HAP-1 (cell line): ENCODE results near the gene MOV10.

Source experiments
- DNase-seq, 2 experiments: peaks; one replicate each; pipeline ENCODE4 v3.0.0-alpha.2; 2016 to 2020; ENCODE audit warnings: low spot score in 2 of 2
- H3K27me3 ChIP-seq: fragments of 250-450 bp; sonication (Bioruptor Pico); 2 replicates; pipeline ENCODE4 v1.5.1; 2020; ENCODE audit warnings: low read depth, mild to moderate bottlenecking, moderate library complexity
- H3K36me3 ChIP-seq: fragments of 250-450 bp; sonication (Bioruptor Pico); replicated peaks from 2 replicates; pipeline ENCODE4 v1.5.1; 2020; ENCODE audit warnings: mild to moderate bottlenecking
- H3K4me1 ChIP-seq: fragments of 250-450 bp; sonication (Bioruptor Pico); 2 replicates; pipeline ENCODE4 v1.5.1; 2020; ENCODE audit warnings: mild to moderate bottlenecking
- H3K4me3 ChIP-seq: fragments of 250-450 bp; sonication (Bioruptor Pico); 2 replicates; pipeline ENCODE4 v1.5.1; 2020; ENCODE audit warnings: mild to moderate bottlenecking, moderate library complexity
- H3K9me3 ChIP-seq: fragments of 250-450 bp; sonication (Bioruptor Pico); 2 replicates; pipeline ENCODE4 v1.5.1; 2020; ENCODE audit warnings: mild to moderate bottlenecking, moderate library complexity
- in situ Hi-C: fragments of 300-500 bp; cut with MboI; formaldehyde crosslinking; loops from 3 replicates; pipeline ENCODE4 v1.14.3; 2020; ENCODE audit warnings: low sequenced_read_pairs, inconsistent platforms, mixed read lengths

The MOV10 gene

GRCh38 chr1:112678605-112679004 is 4.1 kb downstream of the MOV10 start:
- H3K4me1 ChIP-seq: peaks cover 29% of the 10 kb centered on the region
- DNase-seq: no peak
- no peaks in the 10 kb centered on the region for H3K27me3 ChIP-seq
- no peak overlapping the region for H3K4me3 ChIP-seq
- in situ Hi-C loops: no loop called here
- peaks cover 19% of the 10 kb centered on the region for H3K36me3 ChIP-seq
- H3K9me3 ChIP-seq: no peaks in the 10 kb centered on the region

GRCh38 chr1:112685913-112686312 is 11.5 kb downstream of the MOV10 start:
- no peak overlapping the region for H3K4me3 ChIP-seq
- no peaks in the 10 kb centered on the region for H3K4me1 ChIP-seq
- in situ Hi-C loops: no loop called here
- no peak for DNase-seq
- no peaks in the 10 kb centered on the region for H3K27me3 ChIP-seq
- peaks cover 26% of the 10 kb centered on the region for H3K36me3 ChIP-seq
- no peaks in the 10 kb centered on the region for H3K9me3 ChIP-seq

- in situ Hi-C loops: no loop called here
- H3K27me3 ChIP-seq: no peaks in the 10 kb centered on the region
- no peaks in the 10 kb centered on the region for H3K9me3 ChIP-seq
- H3K36me3 ChIP-seq: peaks cover 31% of the 10 kb centered on the region
- H3K4me1 ChIP-seq: no peaks in the 10 kb centered on the region
- no peak overlapping the region for H3K4me3 ChIP-seq
- no peak for DNase-seq
Measured at GRCh38 chr1:112686417-112686816, 12.0 kb downstream of the MOV10 start.

- no peaks in the 10 kb centered on the region for H3K4me1 ChIP-seq
- H3K9me3 ChIP-seq: no peaks in the 10 kb centered on the region
- DNase-seq: no peak
- H3K4me3 ChIP-seq: no peak overlapping the region
- no peaks in the 10 kb centered on the region for H3K27me3 ChIP-seq
- in situ Hi-C loops: no loop called here
- H3K36me3 ChIP-seq: peaks cover 35% of the 10 kb centered on the region
Measured at GRCh38 chr1:112686835-112687234, 12.4 kb downstream of the MOV10 start.

- H3K4me1 ChIP-seq: no peaks in the 10 kb centered on the region
- peaks cover 40% of the 10 kb centered on the region for H3K36me3 ChIP-seq
- no peaks in the 10 kb centered on the region for H3K9me3 ChIP-seq
- no peak overlapping the region for H3K4me3 ChIP-seq
- no peaks in the 10 kb centered on the region for H3K27me3 ChIP-seq
- in situ Hi-C loops: no loop called here
- no peak for DNase-seq
Measured at GRCh38 chr1:112687361-112687760, 12.9 kb downstream of the MOV10 start.

GRCh38 chr1:112687785-112688496 is 13.5 kb downstream of the MOV10 start:
- Histone ChIP-seq H3K4me1 (no peaks in the 10 kb centered on the region), H3K27me3 (no peaks in the 10 kb centered on the region), H3K4me3 (no peak overlapping the region), H3K36me3 (peaks cover 46% of the 10 kb centered on the region), H3K9me3 (no peaks in the 10 kb centered on the region)
- DNase-seq: no peak
- in situ Hi-C loops: no loop called here

- Histone ChIP-seq H3K4me3 (no peak overlapping the region), H3K36me3 (peaks cover 52% of the 10 kb centered on the region), H3K27me3 (no peaks in the 10 kb centered on the region), H3K9me3 (no peaks in the 10 kb centered on the region), H3K4me1 (no peaks in the 10 kb centered on the region)
- DNase-seq: no peak
- in situ Hi-C loops: no loop called here
Measured at GRCh38 chr1:112688781-112689193, 14.3 kb downstream of the MOV10 start.

- no peak overlapping the region for H3K4me3 ChIP-seq
- H3K27me3 ChIP-seq: no peaks in the 10 kb centered on the region
- H3K36me3 ChIP-seq: peaks cover 57% of the 10 kb centered on the region
- no peak for DNase-seq
- in situ Hi-C loops: no loop called here
- no peaks in the 10 kb centered on the region for H3K4me1 ChIP-seq
- H3K9me3 ChIP-seq: no peaks in the 10 kb centered on the region
Measured at GRCh38 chr1:112689196-112689841, 14.9 kb downstream of the MOV10 start.

GRCh38 chr1:112689842-112690237 is 15.4 kb downstream of the MOV10 start:
- peaks cover 62% of the 10 kb centered on the region for H3K36me3 ChIP-seq
- no peaks in the 10 kb centered on the region for H3K4me1 ChIP-seq
- H3K4me3 ChIP-seq: no peak overlapping the region
- in situ Hi-C loops: no loop called here
- no peak for DNase-seq
- H3K27me3 ChIP-seq: no peaks in the 10 kb centered on the region
- H3K9me3 ChIP-seq: no peaks in the 10 kb centered on the region

- no peaks in the 10 kb centered on the region for H3K4me1 ChIP-seq
- H3K4me3 ChIP-seq: no peak overlapping the region
- no peak for DNase-seq
- in situ Hi-C loops: no loop called here
- no peaks in the 10 kb centered on the region for H3K27me3 ChIP-seq
- peaks cover 86% of the 10 kb centered on the region for H3K36me3 ChIP-seq
- H3K9me3 ChIP-seq: no peaks in the 10 kb centered on the region
Measured at GRCh38 chr1:112692681-112693080, 18.2 kb downstream of the MOV10 start.

- H3K27me3 ChIP-seq: no peaks in the 10 kb centered on the region
- no peaks in the 10 kb centered on the region for H3K4me1 ChIP-seq
- H3K9me3 ChIP-seq: no peaks in the 10 kb centered on the region
- DNase-seq: no peak
- no peak overlapping the region for H3K4me3 ChIP-seq
- H3K36me3 ChIP-seq: peaks cover 91% of the 10 kb centered on the region
- in situ Hi-C loops: no loop called here
Measured at GRCh38 chr1:112693821-112694220, 19.4 kb downstream of the MOV10 start.

- no peaks in the 10 kb centered on the region for H3K4me1 ChIP-seq
- no peaks in the 10 kb centered on the region for H3K9me3 ChIP-seq
- no peak overlapping the region for H3K4me3 ChIP-seq
- peaks cover 96% of the 10 kb centered on the region for H3K36me3 ChIP-seq
- in situ Hi-C loops: no loop called here
- DNase-seq: no peak
- no peaks in the 10 kb centered on the region for H3K27me3 ChIP-seq
Measured at GRCh38 chr1:112694363-112694929, 20.0 kb downstream of the MOV10 start.

GRCh38 chr1:112695276-112695675 is 20.8 kb downstream of the MOV10 start:
- Histone ChIP-seq H3K4me3 (no peak overlapping the region), H3K4me1 (peaks cover 2% of the 10 kb centered on the region), H3K36me3 (peaks cover 97% of the 10 kb centered on the region), H3K9me3 (no peaks in the 10 kb centered on the region), H3K27me3 (no peaks in the 10 kb centered on the region)
- DNase-seq: no peak
- in situ Hi-C loops: no loop called here

- H3K4me1 ChIP-seq: peaks cover 12% of the 10 kb centered on the region
- peaks cover 97% of the 10 kb centered on the region for H3K36me3 ChIP-seq
- no peak for DNase-seq
- in situ Hi-C loops: no loop called here
- H3K27me3 ChIP-seq: no peaks in the 10 kb centered on the region
- H3K9me3 ChIP-seq: no peaks in the 10 kb centered on the region
- H3K4me3 ChIP-seq: no peak overlapping the region
Measured at GRCh38 chr1:112696578-112697314, 22.3 kb downstream of the MOV10 start.
